ENCODE measurements around the gene KCNJ10.

The KCNJ10 gene

DNA sequence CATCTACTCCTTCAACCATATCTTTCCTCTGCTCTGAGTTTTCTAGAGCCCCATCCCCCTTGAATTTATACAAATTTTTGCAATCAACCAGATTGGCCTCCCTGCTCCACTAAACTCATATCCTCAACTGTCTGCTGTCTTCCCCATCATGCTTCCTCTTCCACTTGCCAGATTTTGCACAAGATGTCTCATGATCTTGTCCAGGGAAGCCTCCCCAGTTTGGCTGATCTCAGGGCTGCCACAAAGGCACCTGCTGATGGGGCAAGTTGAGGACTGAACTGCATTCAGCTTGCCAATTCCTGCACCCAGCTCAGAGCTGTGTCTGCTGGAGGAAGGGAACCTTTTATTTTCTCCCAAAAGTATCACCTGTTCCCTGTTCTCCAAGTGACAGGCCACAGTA, 7.5 kb upstream of the KCNJ10 start:
- Histone ChIP-seq H3K27me3 (ENCODE audit: insufficient read depth, low read length, poor library complexity, severe bottlenecking) (no peaks in the 10 kb centered on the region), H3K9me3 (ENCODE audit: insufficient read depth, low read depth, low read length) (no peaks in the 10 kb centered on the region), H4K20me1 (ENCODE audit: insufficient read depth, low read length, poor library complexity, severe bottlenecking) (no peaks in the 10 kb centered on the region), H3K9me2 (replicated peaks; ENCODE audit: low read depth, low read length) (no peaks in the 10 kb centered on the region), H3K4me3 (ENCODE audit: low read length, poor library complexity, severe bottlenecking) (no peak overlapping the region), H3K36me3 (ENCODE audit: insufficient read depth, low read length) (no peaks in the 10 kb centered on the region), H3K4me1 (ENCODE audit: insufficient read depth, low read length, poor library complexity, severe bottlenecking) (no peaks in the 10 kb centered on the region), H3F3A (ENCODE audit: low read depth) (no peaks in the 10 kb centered on the region), H3K79me2 (ENCODE audit: insufficient read depth, low read length) (no peaks in the 10 kb centered on the region), H3K9ac (ENCODE audit: low read depth, low read length, poor library complexity, severe bottlenecking) (no peak overlapping the region), H2AFZ (ENCODE audit: low read length) (no peak overlapping the region), H3K4me2 (ENCODE audit: low read depth, low read length, poor library complexity, severe bottlenecking) (no peak overlapping the region)
- TF ChIP-seq, protein P1, sequence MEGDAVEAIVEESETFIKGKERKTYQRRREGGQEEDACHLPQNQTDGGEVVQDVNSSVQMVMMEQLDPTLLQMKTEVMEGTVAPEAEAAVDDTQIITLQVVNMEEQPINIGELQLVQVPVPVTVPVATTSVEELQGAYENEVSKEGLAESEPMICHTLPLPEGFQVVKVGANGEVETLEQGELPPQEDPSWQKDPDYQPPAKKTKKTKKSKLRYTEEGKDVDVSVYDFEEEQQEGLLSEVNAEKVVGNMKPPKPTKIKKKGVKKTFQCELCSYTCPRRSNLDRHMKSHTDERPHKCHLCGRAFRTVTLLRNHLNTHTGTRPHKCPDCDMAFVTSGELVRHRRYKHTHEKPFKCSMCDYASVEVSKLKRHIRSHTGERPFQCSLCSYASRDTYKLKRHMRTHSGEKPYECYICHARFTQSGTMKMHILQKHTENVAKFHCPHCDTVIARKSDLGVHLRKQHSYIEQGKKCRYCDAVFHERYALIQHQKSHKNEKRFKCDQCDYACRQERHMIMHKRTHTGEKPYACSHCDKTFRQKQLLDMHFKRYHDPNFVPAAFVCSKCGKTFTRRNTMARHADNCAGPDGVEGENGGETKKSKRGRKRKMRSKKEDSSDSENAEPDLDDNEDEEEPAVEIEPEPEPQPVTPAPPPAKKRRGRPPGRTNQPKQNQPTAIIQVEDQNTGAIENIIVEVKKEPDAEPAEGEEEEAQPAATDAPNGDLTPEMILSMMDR (conservative IDR thresholded peaks at IDR 0.05; ENCODE audit: low read length) = no peak
- no peak for TF ChIP-seq EZH2phosphoT487 (IDR thresholded peaks at IDR 0.05; ENCODE audit: borderline replicate concordance)

DNA sequence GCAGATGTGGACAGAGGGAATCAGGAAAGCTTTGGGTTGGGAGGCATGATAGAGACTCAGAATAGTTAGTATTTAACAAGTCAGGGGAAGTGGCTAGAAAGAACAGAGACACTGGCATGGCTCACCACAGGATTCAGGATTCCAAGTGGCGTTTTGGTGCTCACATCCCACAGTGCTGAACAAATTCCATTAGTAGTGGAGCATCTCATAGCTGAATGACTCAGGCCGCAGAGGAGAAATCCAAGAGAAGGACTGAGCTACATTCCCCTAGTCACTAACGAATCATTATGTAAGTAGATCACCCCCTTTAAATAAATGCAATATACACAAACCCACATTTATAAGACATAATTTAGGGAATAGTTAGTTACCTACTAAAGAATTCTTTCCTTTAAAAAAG, 6.3 kb upstream of the KCNJ10 start:
- no peaks in the 10 kb centered on the region for H3K4me1 ChIP-seq (ENCODE audit: insufficient read depth, low read length, poor library complexity, severe bottlenecking)
- no peaks in the 10 kb centered on the region for H4K20me1 ChIP-seq (ENCODE audit: insufficient read depth, low read length, poor library complexity, severe bottlenecking)
- TF ChIP-seq EZH2phosphoT487 (IDR thresholded peaks at IDR 0.05; ENCODE audit: borderline replicate concordance) = no peak
- TF ChIP-seq, protein P1 (conservative IDR thresholded peaks at IDR 0.05; ENCODE audit: low read length) = no peak
- no peaks in the 10 kb centered on the region for H3K9me2 ChIP-seq (replicated peaks; ENCODE audit: low read depth, low read length)
- peaks cover 1% of the 10 kb centered on the region for H3K27me3 ChIP-seq (ENCODE audit: insufficient read depth, low read length, poor library complexity, severe bottlenecking)
- no peak overlapping the region for H3K4me2 ChIP-seq (ENCODE audit: low read depth, low read length, poor library complexity, severe bottlenecking)
- H3K4me3 ChIP-seq (ENCODE audit: low read length, poor library complexity, severe bottlenecking) = no peak overlapping the region
- no peak overlapping the region for H3K9ac ChIP-seq (ENCODE audit: low read depth, low read length, poor library complexity, severe bottlenecking)
- H3K9me3 ChIP-seq (ENCODE audit: insufficient read depth, low read depth, low read length) = no peaks in the 10 kb centered on the region
- no peaks in the 10 kb centered on the region for H3F3A ChIP-seq (ENCODE audit: low read depth)
- H2AFZ ChIP-seq (ENCODE audit: low read length) = no peak overlapping the region
- H3K79me2 ChIP-seq (ENCODE audit: insufficient read depth, low read length) = no peaks in the 10 kb centered on the region
- no peaks in the 10 kb centered on the region for H3K36me3 ChIP-seq (ENCODE audit: insufficient read depth, low read length)

DNA sequence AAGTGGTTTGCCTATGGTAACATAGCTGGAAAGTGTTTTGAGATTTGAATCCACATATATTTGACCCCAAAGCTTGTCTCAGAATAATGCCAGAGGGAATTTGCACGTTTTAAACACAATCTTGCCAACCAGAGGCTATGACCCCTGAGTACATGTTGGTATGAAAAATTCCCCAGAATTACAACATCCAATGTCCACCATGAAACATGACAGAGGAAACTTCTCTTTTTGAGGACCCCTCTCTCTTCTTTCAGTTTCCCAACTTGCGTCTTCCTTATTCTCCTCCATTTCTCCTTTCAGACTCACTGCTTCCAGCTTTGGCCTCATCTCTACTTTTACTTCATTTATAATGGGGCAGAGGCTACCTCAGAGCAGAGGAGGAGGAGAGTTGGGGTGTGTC, 5.9 kb upstream of the KCNJ10 start:
- Histone ChIP-seq H3K9me2 (replicated peaks; ENCODE audit: low read depth, low read length) (no peaks in the 10 kb centered on the region), H3F3A (ENCODE audit: low read depth) (no peaks in the 10 kb centered on the region), H3K4me2 (ENCODE audit: low read depth, low read length, poor library complexity, severe bottlenecking) (no peak overlapping the region), H3K27me3 (ENCODE audit: insufficient read depth, low read length, poor library complexity, severe bottlenecking) (peaks cover 6% of the 10 kb centered on the region), H3K4me3 (ENCODE audit: low read length, poor library complexity, severe bottlenecking) (no peak overlapping the region), H4K20me1 (ENCODE audit: insufficient read depth, low read length, poor library complexity, severe bottlenecking) (no peaks in the 10 kb centered on the region), H3K36me3 (ENCODE audit: insufficient read depth, low read length) (no peaks in the 10 kb centered on the region), H3K9me3 (ENCODE audit: insufficient read depth, low read depth, low read length) (no peaks in the 10 kb centered on the region), H2AFZ (ENCODE audit: low read length) (no peak overlapping the region), H3K9ac (ENCODE audit: low read depth, low read length, poor library complexity, severe bottlenecking) (no peak overlapping the region), H3K4me1 (ENCODE audit: insufficient read depth, low read length, poor library complexity, severe bottlenecking) (no peaks in the 10 kb centered on the region), H3K79me2 (ENCODE audit: insufficient read depth, low read length) (no peaks in the 10 kb centered on the region)
- no peak for TF ChIP-seq EZH2phosphoT487 (IDR thresholded peaks at IDR 0.05; ENCODE audit: borderline replicate concordance)

DNA sequence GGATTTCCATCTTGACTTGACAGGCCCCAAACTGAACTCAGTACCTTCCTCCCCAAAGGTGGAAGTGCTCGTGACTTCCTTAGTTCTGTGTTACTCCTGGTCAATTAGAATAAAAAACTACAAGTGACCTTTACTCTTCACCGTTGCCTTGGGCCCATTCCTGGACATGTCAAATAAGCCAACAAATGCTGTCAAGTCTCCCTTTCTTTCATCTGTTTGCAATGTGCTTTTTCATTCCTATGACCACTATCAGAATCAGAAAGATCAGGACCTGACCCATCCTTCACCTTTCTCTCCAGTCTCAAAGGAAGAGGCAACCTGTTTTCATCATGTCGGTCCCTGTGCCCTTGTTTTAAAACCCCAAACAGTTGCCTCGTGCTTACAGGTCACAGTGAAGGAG, 4.9 kb upstream of the KCNJ10 start:
- no peak overlapping the region for H2AFZ ChIP-seq (ENCODE audit: low read length)
- no peak overlapping the region for H3K4me2 ChIP-seq (ENCODE audit: low read depth, low read length, poor library complexity, severe bottlenecking)

More for the DNA sequence above, 4.9 kb upstream of the KCNJ10 start:
- Histone ChIP-seq H3F3A (ENCODE audit: low read depth) (no peaks in the 10 kb centered on the region), H3K4me3 (ENCODE audit: low read length, poor library complexity, severe bottlenecking) (no peak overlapping the region), H4K20me1 (ENCODE audit: insufficient read depth, low read length, poor library complexity, severe bottlenecking) (no peaks in the 10 kb centered on the region), H3K79me2 (ENCODE audit: insufficient read depth, low read length) (no peaks in the 10 kb centered on the region), H3K9me3 (ENCODE audit: insufficient read depth, low read depth, low read length) (no peaks in the 10 kb centered on the region), H3K36me3 (ENCODE audit: insufficient read depth, low read length) (no peaks in the 10 kb centered on the region), H3K4me1 (ENCODE audit: insufficient read depth, low read length, poor library complexity, severe bottlenecking) (peaks cover 6% of the 10 kb centered on the region), H3K27me3 (ENCODE audit: insufficient read depth, low read length, poor library complexity, severe bottlenecking) (peaks cover 9% of the 10 kb centered on the region), H3K9me2 (replicated peaks; ENCODE audit: low read depth, low read length) (no peaks in the 10 kb centered on the region), H3K9ac (ENCODE audit: low read depth, low read length, poor library complexity, severe bottlenecking) (no peak overlapping the region)
- no peak for TF ChIP-seq EZH2phosphoT487 (IDR thresholded peaks at IDR 0.05; ENCODE audit: borderline replicate concordance)
